Measurements from ENCODE around the gene UNC5B. TPM values are rescaled to one million over a fixed set of nuclear protein-coding genes. Genes with fewer than 3 reads are reported as not detected.
A peak's percentile ranks its signal among the peaks of the same experiment; 100 is the strongest.

UNC5B gene
- total RNA-seq, 1 donor from 2014 or later = 22.2 TPM

DNA sequence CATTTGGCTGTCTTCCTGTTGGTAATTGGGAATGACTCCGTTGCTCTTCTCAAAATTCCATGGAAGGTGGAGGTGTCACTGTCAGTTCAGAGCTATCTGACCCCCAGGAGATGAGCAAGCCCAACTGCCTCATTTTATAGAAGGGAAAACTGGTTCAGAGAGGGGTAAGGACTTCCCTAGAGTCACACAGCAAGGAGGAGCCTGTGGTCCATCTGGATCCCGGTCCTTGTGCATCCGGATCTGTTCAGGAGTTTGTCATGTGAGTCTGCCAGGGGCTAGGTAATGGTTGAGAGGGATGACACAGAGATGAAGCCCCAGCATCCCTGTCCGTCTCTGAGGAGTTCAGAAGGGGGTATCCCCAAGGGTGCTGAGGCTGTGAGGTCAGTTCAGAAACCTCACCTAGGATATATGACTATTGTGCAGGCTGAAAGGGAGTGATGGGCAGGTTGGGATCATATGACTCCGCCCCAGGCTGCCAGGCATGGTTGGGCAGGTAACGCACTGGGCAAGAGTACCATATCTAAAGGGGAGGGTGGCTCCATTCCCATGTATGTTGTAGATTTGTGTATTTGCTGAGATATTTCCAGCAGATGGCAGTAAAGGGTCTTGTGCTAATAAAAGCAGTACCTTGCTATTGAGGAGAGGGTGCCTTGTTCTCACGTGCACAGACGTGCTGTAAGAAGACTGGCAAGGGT lies 90.7 kb downstream of the UNC5B start:
- Histone ChIP-seq H3K9me3 (no peaks in the 10 kb centered on the region), H3K4me1 (no peaks in the 10 kb centered on the region), H3K27ac (no peak overlapping the region), H3K27me3 (ENCODE audit: low read depth) (no peaks in the 10 kb centered on the region), H3K4me3 (no peak overlapping the region), H3K36me3 (peaks cover 19% of the 10 kb centered on the region)
- peak; percentile 28 to 51 for ATAC-seq
- TF ChIP-seq, protein P1, sequence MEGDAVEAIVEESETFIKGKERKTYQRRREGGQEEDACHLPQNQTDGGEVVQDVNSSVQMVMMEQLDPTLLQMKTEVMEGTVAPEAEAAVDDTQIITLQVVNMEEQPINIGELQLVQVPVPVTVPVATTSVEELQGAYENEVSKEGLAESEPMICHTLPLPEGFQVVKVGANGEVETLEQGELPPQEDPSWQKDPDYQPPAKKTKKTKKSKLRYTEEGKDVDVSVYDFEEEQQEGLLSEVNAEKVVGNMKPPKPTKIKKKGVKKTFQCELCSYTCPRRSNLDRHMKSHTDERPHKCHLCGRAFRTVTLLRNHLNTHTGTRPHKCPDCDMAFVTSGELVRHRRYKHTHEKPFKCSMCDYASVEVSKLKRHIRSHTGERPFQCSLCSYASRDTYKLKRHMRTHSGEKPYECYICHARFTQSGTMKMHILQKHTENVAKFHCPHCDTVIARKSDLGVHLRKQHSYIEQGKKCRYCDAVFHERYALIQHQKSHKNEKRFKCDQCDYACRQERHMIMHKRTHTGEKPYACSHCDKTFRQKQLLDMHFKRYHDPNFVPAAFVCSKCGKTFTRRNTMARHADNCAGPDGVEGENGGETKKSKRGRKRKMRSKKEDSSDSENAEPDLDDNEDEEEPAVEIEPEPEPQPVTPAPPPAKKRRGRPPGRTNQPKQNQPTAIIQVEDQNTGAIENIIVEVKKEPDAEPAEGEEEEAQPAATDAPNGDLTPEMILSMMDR (IDR thresholded peaks at IDR 0.05) = peak; percentile 46
- intact Hi-C loops (cut with DNase I) = no loop called here
- DNase-seq = peak; percentile 11

DNA sequence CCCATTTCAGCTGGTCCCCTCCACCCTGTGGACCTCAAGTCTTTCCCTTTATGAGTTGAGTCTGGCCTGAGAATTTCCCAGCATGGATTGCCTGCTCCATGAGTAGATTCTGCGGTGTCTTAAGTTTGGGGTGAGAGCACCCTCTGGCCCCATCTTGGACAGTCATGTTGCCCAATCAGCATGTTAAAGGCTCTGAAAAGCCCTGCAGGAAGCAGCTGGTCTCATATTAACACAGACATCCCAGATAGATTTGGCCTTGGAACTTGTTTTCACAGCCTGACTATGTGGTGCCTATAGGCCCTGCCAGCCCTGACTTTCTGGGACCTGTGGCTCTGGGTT lies 91.2 kb downstream of the UNC5B start:
- H3K9me3 ChIP-seq = no peaks in the 10 kb centered on the region
- intact Hi-C loops (cut with DNase I) = no loop called here
- peaks cover 15% of the 10 kb centered on the region for H3K36me3 ChIP-seq
- DNase-seq = no peak
- H3K27me3 ChIP-seq (ENCODE audit: low read depth) = no peaks in the 10 kb centered on the region
- no peak overlapping the region for H3K4me3 ChIP-seq
- no peak for ATAC-seq
- no peak overlapping the region for H3K27ac ChIP-seq
- TF ChIP-seq, protein P1 (IDR thresholded peaks at IDR 0.05) = no peak
- H3K4me1 ChIP-seq = no peaks in the 10 kb centered on the region

DNA sequence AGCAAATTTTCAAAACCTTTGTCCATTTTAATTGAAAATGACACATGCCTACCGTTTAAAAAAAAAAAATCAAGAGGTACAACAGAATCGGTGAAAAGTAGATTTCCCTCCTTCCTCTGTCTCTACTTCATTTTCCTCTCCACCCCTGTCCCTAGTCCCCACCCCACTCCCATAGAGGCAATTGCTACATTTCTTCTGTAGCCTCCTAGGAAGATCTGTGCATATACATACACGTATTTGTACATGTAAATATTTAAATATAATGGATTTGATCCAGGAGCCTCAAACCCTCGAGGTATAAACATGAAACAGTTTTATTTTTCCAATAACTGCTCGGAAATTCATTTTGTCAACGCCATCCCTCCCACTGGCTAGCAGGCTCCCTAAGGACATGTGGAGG lies 92.5 kb downstream of the UNC5B start:
- DNase-seq = no peak
- intact Hi-C loops (cut with DNase I) = no loop called here
- Histone ChIP-seq H3K36me3 (peaks cover 10% of the 10 kb centered on the region), H3K27me3 (ENCODE audit: low read depth) (no peaks in the 10 kb centered on the region), H3K4me3 (no peak overlapping the region), H3K27ac (no peak overlapping the region), H3K9me3 (no peaks in the 10 kb centered on the region), H3K4me1 (no peaks in the 10 kb centered on the region)
- no peak for ATAC-seq
- TF ChIP-seq, protein P1 (IDR thresholded peaks at IDR 0.05) = no peak

DNA sequence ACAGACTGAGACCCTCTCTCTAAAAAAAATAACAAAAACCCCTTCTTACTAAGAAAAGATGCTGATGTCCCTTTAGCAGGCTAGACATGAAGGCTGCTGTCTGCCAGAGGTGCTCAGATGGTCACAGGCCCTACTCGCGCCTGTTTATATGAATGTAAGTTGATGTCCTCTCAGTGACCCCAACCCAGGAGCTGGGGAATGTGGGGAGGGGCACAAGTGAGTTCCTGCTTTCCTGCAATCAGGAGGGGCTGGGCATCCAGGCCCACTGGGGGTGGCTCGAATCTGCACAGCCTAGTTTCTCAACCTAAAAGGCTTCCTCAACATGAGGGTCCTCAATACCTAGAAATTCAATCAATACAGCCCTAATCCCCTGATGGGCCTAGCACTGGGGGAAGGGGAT lies 94.6 kb downstream of the UNC5B start:
- intact Hi-C loops (cut with DNase I) = no loop called here
- no peaks in the 10 kb centered on the region for H3K9me3 ChIP-seq
- TF ChIP-seq, protein P1 (IDR thresholded peaks at IDR 0.05) = no peak
- ATAC-seq (no peak), DNase-seq (no peak)
- no peaks in the 10 kb centered on the region for H3K4me1 ChIP-seq
- no peak overlapping the region for H3K27ac ChIP-seq
- H3K4me3 ChIP-seq = no peak overlapping the region
- no peaks in the 10 kb centered on the region for H3K36me3 ChIP-seq
- no peaks in the 10 kb centered on the region for H3K27me3 ChIP-seq (ENCODE audit: low read depth)

DNA sequence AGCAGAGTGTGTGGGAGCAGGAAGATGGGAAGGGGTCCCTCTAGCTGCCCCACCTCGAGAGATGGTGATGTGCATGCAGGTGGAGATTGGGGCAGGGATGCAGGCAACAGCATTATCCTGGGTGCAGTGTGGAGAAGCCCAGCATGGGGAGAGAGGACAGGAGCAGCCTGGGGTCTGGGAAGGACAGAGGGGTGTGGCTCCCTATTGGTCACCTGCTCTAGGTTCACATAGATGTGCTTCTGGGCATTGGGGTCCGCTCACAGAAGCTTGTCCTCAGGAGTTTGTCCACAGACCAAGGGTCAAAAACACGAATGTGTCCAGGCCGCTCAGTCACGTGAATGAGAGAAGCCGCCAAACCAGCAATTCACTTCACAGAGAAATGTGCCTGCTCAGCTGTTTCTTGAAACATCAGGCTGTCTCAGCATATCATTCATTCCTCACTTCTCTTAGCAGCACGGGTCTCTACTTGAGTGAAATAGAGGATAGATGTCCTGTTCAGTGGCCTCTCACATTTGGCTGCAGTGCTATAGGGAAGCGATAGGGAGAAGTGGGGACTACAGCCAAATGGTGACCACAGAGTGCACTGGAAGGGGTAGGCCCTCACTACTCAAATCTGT lies 95.2 kb downstream of the UNC5B start:
- H3K27me3 ChIP-seq (ENCODE audit: low read depth) = no peaks in the 10 kb centered on the region
- no peak for DNase-seq
- intact Hi-C loops (cut with DNase I) = no loop called here
- H3K4me1 ChIP-seq = no peaks in the 10 kb centered on the region
- ATAC-seq = peak in 1 of 2 donors; percentile 10
- H3K9me3 ChIP-seq = no peaks in the 10 kb centered on the region
- TF ChIP-seq, protein P1 (IDR thresholded peaks at IDR 0.05) = no peak
- H3K36me3 ChIP-seq = no peaks in the 10 kb centered on the region
- H3K4me3 ChIP-seq = no peak overlapping the region
- H3K27ac ChIP-seq = no peak overlapping the region

Data from lower lobe of right lung (tissue), 2 donors.